Activated naive CD4-positive, alpha-beta T cell treated with anti-CD3 and anti-CD28 coated beads, Interleukin-2, amount 10 ng/mL, durations not matched to agents 7 days and 5 days (primary cell): ENCODE results near the gene SAP30L.

Source experiments
- CTCF ChIA-PET: fragments of 350-600 bp; sonication (Branson Sonifier 250); formaldehyde crosslinking; loops from one replicate; lab custom pipeline; 2021; ENCODE audit warnings: antibody characterized with exemption; lab: Charles Lee
- DNase-seq: peaks from one replicate; pipeline ENCODE4 v3.0.0-alpha.2; 2020
- H3K27ac Mint-ChIP-seq: one replicate; pipeline ENCODE4 v1.8.0; 2021; ENCODE audit warnings: mild to moderate bottlenecking, moderate library complexity, mixed read lengths
- H3K27me3 Mint-ChIP-seq: one replicate; pipeline ENCODE4 v1.8.0; 2021; ENCODE audit warnings: mild to moderate bottlenecking, mixed read lengths
- H3K36me3 Mint-ChIP-seq: one replicate; pipeline ENCODE4 v1.8.0; 2021; ENCODE audit warnings: mixed read lengths
- H3K4me1 Mint-ChIP-seq: one replicate; pipeline ENCODE4 v1.8.0; 2021; ENCODE audit warnings: mixed read lengths
- H3K4me3 Mint-ChIP-seq: one replicate; pipeline ENCODE4 v1.8.0; 2021; ENCODE audit warnings: mild to moderate bottlenecking, moderate library complexity, mixed read lengths
- H3K9me3 Mint-ChIP-seq: one replicate; pipeline ENCODE4 v1.8.0; 2021; ENCODE audit warnings: mixed read lengths

The SAP30L gene

DNA sequence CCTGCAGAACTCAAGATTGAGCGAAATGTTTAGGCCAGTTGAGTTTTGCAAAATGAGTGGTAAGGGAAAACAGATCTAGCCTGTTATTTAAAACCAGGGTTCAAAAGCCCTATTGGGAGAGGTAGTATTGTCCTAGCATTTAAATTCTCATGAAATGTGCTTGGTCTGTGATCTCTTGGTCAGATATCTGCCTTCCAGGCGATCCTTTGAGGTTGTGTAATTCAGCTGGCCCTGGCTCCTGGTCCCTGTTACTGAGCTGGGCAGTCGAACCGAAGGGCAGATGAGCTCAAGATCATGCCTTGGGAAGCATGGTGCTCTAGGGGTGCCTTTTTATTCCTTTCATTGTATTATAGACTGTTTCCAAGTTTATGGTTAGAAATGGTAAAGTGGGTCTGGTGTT is 14.4 kb downstream of the SAP30L start:
- no peak for DNase-seq
- Mint-ChIP-seq H3K4me1 (no peaks in the 10 kb centered on the region), H3K9me3 (no peaks in the 10 kb centered on the region), H3K27ac (no peak overlapping the region), H3K4me3 (no peak overlapping the region), H3K36me3 (peaks cover 28% of the 10 kb centered on the region), H3K27me3 (no peaks in the 10 kb centered on the region)
- CTCF ChIA-PET, result no interaction called here

DNA sequence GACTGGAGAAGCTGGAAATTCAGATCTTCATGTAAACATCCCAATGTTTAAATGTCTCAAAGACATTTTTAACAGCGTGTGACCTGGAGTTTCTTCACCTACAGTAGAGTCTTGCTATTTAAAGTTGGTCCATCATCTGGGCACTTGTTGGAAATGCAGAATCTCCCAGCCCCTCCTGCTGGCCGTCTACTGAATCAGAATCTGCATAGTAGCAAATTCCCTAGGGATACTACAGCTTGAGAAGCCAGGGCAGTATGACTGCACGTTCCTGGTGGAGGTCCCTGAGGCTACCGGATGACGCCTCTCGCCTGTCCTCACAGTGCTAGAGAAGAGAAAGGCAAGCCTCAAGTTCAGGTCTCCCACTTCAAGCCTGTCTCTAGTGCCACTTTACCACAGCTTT is 15.7 kb downstream of the SAP30L start:
- no peaks in the 10 kb centered on the region for H3K4me1 Mint-ChIP-seq
- CTCF ChIA-PET, result no interaction called here
- no peak overlapping the region for H3K27ac Mint-ChIP-seq
- H3K36me3 Mint-ChIP-seq, result peaks cover 18% of the 10 kb centered on the region
- no peak for DNase-seq
- no peaks in the 10 kb centered on the region for H3K9me3 Mint-ChIP-seq
- H3K27me3 Mint-ChIP-seq, result peaks cover 6% of the 10 kb centered on the region
- H3K4me3 Mint-ChIP-seq, result no peak overlapping the region

DNA sequence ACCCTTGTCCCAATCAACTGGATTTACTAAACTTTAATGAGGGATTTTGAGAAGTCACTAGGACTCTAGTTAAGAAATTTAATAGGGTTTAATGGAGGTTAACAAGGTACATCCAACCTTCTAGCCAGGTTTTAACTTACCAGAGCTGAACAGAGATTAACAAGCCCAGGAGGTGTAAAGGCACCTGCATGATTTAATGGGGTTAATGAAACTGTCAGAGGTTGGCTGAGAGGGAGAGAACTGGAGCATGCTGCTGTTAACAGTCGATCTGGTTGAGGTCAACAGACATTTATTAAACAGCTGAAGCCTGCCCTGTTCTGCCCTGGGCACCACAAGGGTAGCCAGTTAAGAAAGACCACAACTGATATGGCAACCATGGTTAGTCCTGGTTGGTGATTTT is 18.6 kb downstream of the SAP30L start:
- Mint-ChIP-seq H3K4me1 (no peaks in the 10 kb centered on the region), H3K9me3 (no peaks in the 10 kb centered on the region), H3K36me3 (peaks cover 1% of the 10 kb centered on the region), H3K27me3 (peaks cover 31% of the 10 kb centered on the region), H3K4me3 (no peak overlapping the region), H3K27ac (no peak overlapping the region)
- CTCF ChIA-PET, result interaction anchor here (1.3 kb wide), 1 partner anchor 490 kb away, joined by 3 read pairs; no protein-coding TSS in a partner anchor
- no peak for DNase-seq

DNA sequence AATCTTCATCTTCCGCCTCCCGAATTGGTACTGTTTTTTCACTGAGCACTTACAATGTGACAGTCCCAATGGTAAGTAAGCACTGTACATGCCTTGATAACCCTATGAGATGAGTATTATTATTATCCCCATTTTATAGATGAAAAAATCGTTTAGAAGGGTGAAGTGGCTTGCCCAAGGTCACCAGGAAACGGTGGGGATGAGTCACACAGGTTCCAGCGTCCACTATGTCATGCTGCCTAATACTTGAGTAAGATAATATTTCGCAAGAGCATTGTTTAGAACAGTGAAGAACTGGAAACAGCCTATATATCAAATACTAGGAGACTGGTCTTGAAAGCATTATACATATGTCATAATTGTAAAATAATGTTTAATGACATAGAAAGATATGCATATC is 19.4 kb downstream of the SAP30L start:
- CTCF ChIA-PET, result interaction anchor here (1.3 to 3.7 kb wide), 2 partner anchors 147 to 491 kb away, joined by 3 to 25 read pairs; no protein-coding TSS in a partner anchor
- H3K36me3 Mint-ChIP-seq, result peaks cover under 1% of the 10 kb centered on the region
- DNase-seq, result no peak
- H3K27me3 Mint-ChIP-seq, result peaks cover 37% of the 10 kb centered on the region
- H3K4me3 Mint-ChIP-seq, result no peak overlapping the region
- H3K27ac Mint-ChIP-seq, result no peak overlapping the region
- no peaks in the 10 kb centered on the region for H3K9me3 Mint-ChIP-seq
- no peaks in the 10 kb centered on the region for H3K4me1 Mint-ChIP-seq

DNA sequence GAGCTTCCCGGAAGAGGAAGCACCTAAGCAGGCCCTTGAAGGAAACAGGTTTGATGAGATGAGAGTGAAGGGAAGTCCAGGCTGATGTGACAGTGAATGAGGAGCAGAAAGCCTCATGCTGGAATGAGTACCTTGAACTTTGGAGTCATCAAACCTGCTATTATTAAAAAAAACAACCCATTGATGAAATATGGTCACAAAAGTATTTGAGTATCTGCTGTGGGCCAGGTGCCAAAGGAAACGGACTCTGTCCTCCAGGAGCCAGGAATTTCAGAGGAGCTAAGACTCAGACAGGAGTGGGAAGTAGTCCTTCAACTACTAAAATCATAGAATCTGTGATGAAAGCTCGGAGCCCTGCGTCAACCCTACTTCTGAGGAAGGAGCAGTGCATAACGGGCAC is 20.4 kb downstream of the SAP30L start:
- Mint-ChIP-seq H3K27me3 (peaks cover 47% of the 10 kb centered on the region), H3K9me3 (no peaks in the 10 kb centered on the region), H3K36me3 (no peaks in the 10 kb centered on the region), H3K4me3 (no peak overlapping the region), H3K4me1 (no peaks in the 10 kb centered on the region), H3K27ac (no peak overlapping the region)
- CTCF ChIA-PET, result interaction anchor here (1.1 to 3.7 kb wide), 7 partner anchors 17 to 393 kb away, joined by 3 to 25 read pairs (median 6); no protein-coding TSS in a partner anchor
- DNase-seq, result no peak

DNA sequence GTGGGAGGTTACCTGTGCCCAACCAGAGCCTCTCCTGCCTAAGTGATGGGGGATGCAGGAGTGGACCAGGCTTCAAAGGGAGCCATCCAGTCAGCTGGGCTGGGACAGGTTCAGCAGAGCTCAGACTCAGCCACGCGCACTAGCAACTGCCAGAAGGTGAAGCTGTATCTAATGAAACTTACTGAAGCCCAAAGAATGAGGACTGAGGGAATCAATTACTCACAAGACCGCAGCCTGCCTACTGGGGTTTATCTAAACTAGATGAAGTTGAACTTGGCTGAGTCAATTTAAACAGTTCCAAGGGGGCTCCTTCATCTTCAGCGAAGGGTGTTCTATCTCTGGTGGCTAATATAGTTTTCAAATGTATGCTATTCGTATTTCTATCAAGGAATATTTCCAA is 20.9 kb downstream of the SAP30L start:
- DNase-seq, result no peak
- Mint-ChIP-seq H3K27ac (no peak overlapping the region), H3K36me3 (no peaks in the 10 kb centered on the region), H3K27me3 (peaks cover 52% of the 10 kb centered on the region), H3K4me3 (no peak overlapping the region), H3K9me3 (no peaks in the 10 kb centered on the region), H3K4me1 (peaks cover 4% of the 10 kb centered on the region)
- CTCF ChIA-PET, result interaction anchor here (0.6 to 3.7 kb wide), 10 partner anchors 15 to 394 kb away, joined by 3 to 25 read pairs (median 4); no protein-coding TSS in a partner anchor

DNA sequence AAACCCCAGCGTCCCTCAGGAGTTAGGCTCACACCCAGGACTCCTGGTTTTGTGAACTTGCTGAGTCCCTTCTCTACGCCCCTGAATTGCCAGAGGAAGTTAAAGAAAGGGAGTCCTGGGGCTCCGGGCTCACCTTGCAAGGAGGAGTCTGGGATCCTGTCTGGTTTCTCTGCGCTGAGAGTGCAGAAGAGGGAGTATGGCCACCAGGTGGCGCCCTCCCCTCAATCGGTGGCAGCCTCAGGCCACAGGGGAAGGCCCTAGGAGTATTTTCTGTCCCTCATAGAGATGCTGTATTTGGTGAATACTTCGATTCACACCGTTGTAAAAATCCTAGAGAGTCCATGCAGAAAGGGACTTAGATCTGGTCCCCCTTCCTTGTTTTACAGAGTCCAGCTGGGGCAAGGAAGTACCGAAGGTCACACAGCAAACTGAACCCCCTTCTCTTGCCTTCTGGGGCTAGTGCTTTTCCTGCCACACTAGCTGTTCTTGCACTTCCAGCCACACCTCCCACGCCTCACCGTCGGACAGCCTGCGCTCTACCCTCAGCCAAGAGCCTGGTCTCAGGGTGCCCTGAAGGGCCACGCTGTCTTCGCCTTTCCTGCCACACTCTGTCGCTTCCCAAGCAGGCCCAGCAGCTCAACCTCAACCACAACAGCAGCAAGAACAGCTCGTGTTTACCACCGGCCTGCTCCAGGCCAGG is 22.0 kb downstream of the SAP30L start:
- CTCF ChIA-PET, result interaction anchor here (0.6 to 3.7 kb wide), 19 partner anchors 10 to 399 kb away, joined by 3 to 25 read pairs (median 3); no protein-coding TSS in a partner anchor
- Mint-ChIP-seq H3K36me3 (no peaks in the 10 kb centered on the region), H3K4me1 (peaks cover 4% of the 10 kb centered on the region), H3K9me3 (no peaks in the 10 kb centered on the region), H3K27ac (no peak overlapping the region), H3K4me3 (no peak overlapping the region), H3K27me3 (peaks cover 58% of the 10 kb centered on the region)
- DNase-seq, result peak; percentile 81

DNA sequence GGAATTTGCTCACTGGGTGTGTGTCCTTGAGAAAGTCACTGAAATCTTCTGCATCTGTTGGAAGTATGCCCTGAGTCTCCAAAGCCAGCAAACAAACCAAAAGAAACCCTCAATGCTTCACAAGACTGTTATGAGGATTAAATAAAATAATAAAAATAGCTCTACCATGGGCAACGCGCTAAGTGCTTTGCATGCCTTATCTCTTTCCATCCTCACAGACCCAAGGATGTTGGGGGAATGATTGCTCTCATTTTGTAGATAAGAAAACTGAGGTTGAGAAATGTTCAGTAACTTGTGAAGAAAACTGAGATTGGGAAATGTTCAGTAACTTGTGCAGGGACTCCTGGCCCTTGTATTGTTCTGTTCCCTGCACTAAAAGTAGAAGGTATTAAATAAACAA is 24.3 kb downstream of the SAP30L start:
- Mint-ChIP-seq H3K27me3 (peaks cover 82% of the 10 kb centered on the region), H3K4me1 (peaks cover 20% of the 10 kb centered on the region), H3K36me3 (no peaks in the 10 kb centered on the region), H3K27ac (no peak overlapping the region), H3K4me3 (no peak overlapping the region), H3K9me3 (no peaks in the 10 kb centered on the region)
- no peak for DNase-seq
- CTCF ChIA-PET, result no interaction called here

DNA sequence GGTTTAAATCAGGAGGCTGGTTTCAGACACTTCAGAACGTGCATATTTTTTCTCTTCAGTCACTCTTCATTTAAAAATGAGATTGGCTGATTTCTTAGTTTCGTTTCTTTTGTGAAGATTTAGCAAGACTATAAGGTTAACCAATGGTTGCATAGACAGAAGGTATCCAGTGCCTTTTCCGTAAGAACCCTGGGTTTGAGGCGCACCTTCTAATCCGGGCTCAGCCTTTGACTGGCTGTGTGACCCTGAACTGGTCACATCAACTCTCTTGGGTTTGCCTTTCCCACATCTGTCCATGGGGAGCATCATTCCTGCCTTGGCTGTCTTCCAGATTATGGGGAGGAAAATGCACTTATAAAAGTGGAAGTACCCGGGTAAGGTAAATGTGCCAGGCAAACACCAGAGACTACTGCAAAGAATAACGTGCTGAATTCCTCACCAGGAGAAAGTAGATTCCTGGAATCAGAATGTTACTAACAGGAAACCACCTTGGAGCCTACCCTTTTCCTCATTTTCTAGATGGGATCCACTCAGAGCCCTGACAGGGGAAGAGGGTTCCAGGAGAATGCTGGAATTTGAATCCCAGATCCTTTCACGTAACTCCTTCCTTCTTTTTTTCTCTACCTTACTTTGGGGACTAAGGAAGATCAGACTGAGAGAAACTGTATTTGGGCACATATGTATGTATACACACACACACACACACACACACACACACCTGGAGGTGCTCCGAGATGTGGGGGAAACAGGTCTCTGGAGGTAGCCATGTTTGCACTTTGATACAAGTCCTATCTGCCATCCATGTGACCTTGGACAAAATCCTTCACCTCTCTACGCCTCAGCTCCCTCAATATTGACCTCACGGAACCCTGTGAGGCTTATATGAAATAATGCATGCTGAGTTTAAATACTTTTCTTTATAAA is 25.4 kb downstream of the SAP30L start:
- Mint-ChIP-seq H3K27ac (no peak overlapping the region), H3K4me3 (no peak overlapping the region), H3K36me3 (no peaks in the 10 kb centered on the region), H3K27me3 (peaks cover 90% of the 10 kb centered on the region), H3K4me1 (peaks cover 27% of the 10 kb centered on the region), H3K9me3 (no peaks in the 10 kb centered on the region)
- CTCF ChIA-PET, result interaction anchor here (1.5 to 1.6 kb wide), 2 partner anchors 49 to 139 kb away, joined by 3 to 4 read pairs; no protein-coding TSS in a partner anchor
- DNase-seq, result no peak

DNA sequence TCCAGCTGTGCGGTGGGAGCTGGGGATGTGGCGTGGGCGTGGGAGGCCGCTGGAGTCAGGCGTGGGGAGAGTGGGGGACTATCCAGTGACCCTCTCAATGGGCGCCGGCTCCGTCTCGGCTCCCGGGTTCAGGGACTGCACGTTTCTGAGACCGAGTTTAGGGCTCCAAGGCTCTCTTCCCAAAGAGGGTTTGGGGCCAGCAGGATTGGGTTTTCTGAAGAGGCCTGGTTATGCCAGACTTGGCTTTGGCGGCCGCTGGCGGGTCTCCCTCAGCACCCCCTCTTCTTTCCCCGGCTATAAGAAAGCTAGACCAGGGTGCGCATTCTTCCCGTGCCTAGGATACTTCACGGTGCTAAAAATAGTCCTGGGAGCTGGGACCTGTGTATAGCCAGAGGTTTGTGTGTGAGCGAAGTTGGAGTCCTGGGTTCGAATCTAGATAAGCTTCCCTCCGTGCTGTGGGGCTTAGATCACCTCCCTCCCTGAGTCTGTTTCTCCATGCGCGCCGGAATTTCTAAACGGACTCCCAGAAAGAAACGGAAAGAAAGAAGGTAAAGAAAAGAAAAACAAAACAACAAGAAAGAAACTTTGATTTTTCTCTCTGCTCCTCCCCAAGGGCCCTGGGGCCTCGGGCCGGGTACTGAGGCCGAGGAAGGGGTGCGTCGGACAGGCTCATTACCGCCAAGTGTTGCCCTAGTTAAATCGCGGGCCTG is 27.2 kb downstream of the SAP30L start:
- CTCF ChIA-PET, result interaction anchor here (1.6 kb wide), 1 partner anchor 137 kb away, joined by 4 read pairs; no protein-coding TSS in a partner anchor
- H3K27ac Mint-ChIP-seq, result no peak overlapping the region
- peaks cover 37% of the 10 kb centered on the region for H3K4me1 Mint-ChIP-seq
- no peak overlapping the region for H3K4me3 Mint-ChIP-seq
- no peak for DNase-seq
- no peaks in the 10 kb centered on the region for H3K9me3 Mint-ChIP-seq
- H3K36me3 Mint-ChIP-seq, result no peaks in the 10 kb centered on the region
- H3K27me3 Mint-ChIP-seq, result peaks cover 94% of the 10 kb centered on the region

DNA sequence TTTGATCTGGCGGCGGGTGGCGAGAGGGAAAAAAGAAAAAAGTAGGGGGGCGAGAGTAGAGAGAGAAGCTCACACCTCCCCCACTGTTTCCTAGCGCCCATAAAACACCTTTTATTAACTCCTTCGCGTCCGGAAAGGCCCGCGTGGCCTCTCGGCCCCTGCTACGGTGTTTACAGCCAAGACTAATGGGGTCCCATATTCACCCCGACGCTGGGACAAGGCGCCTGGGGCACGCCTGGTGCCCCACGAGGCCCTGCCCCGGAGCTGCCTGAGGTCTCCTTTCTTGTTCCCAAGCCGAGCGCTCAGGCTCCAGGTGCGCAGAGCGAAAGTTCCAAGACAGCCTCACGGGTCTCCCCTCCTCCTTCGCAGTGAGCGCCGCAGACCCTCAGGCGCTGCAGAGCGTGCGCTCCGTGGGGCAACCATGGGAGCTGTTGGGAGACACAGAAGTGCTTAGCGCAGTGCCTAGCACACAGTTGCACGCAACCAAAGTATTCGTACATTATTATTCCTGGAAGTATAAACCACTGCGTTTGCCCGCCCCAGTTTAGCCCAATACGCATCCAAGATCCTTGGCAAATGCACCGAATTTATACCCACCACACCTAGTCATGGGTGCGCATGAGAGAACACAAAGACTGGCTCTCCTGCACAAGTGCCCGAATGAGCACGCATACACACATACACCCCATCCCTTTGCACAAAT is 27.9 kb downstream of the SAP30L start:
- Mint-ChIP-seq H3K4me1 (peaks cover 37% of the 10 kb centered on the region), H3K27me3 (peaks cover 94% of the 10 kb centered on the region), H3K27ac (peak overlapping the region; percentile 64), H3K4me3 (no peak overlapping the region), H3K36me3 (no peaks in the 10 kb centered on the region), H3K9me3 (no peaks in the 10 kb centered on the region)
- CTCF ChIA-PET, result no interaction called here
- no peak for DNase-seq

DNA sequence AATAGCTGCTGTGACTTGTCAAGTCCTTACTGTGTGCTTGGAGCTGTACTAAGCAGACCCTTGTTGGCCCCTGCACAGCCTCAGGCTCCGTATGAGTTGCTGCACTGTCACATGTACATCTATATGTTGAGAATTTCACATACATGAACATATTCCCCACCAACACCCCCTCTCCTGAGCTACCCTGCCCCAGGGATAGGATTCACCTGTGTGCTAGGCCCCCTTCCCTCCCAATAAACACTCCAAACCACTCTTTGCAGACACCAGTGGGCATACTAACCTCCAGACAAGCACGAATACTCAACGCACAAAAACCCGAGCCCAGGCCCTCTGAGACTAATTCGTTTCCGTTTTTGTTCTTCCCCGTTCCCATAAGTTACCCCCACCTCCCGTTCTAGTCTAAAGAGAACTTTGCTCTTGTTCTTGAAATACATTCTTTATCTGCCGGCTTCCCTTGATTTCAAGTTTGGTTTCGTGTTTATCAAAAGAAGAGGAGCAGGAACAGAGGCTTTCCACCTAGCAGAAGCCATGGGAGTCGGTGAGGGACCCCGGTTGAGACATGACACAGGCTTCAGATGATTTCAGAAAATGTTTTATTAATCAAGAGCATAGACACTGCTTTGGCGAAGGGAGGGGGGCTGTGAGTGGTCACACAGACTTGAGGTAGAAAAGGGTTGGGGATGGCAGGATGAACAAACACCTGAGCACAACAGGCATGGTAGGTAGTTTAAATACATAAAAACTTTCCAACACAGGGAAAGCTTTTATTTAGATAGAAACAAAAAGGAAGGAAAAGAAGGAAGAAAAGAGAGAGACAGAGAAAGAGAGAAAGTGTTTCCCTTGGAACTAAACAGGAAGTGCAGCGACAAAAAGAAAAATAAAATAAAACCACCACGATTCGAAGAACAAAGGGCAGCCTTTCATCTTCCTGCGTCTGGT is 28.9 kb downstream of the SAP30L start:
- peak overlapping the region; percentile 64 for H3K27ac Mint-ChIP-seq
- no peaks in the 10 kb centered on the region for H3K9me3 Mint-ChIP-seq
- no peaks in the 10 kb centered on the region for H3K36me3 Mint-ChIP-seq
- peaks cover 39% of the 10 kb centered on the region for H3K4me1 Mint-ChIP-seq
- H3K27me3 Mint-ChIP-seq, result peaks cover 94% of the 10 kb centered on the region
- no peak for DNase-seq
- peak overlapping the region; percentile 27 for H3K4me3 Mint-ChIP-seq
- CTCF ChIA-PET, result no interaction called here
